CD8-positive, alpha-beta memory T cell (primary cell): ENCODE results near the gene PALLD. TPM values are rescaled to one million over a fixed set of nuclear protein-coding genes. Genes with fewer than 3 reads are reported as not detected.
A peak's percentile ranks its signal among the peaks of the same experiment; 100 is the strongest.

Experiments
- CTCF ChIA-PET: fragments of 350-600 bp; sonication (Branson Sonifier 250); formaldehyde crosslinking; loops from one replicate; lab custom pipeline; 2021; ENCODE audit warnings: antibody characterized with exemption; lab: Charles Lee
- POLR2A ChIA-PET: fragments of 350-600 bp; sonication (Branson Sonifier 250); formaldehyde crosslinking; loops from one replicate; lab custom pipeline; 2021; ENCODE audit warnings: antibody characterized with exemption; lab: Charles Lee
- DNase-seq, 5 donors: peaks; one replicate each; pipeline versions ENCODE4 v3.0.0 to v3.0.0-alpha.2; 2020 to 2022; ENCODE audit warnings: mixed read lengths in 1 of 5
- H3K27ac ChIP-seq: one replicate; pipeline ENCODE4 v1.7.0; 2013; ENCODE audit warnings: low read depth, mild to moderate bottlenecking, low read length, moderate library complexity
- H3K27me3 ChIP-seq: 2 replicates; pipeline ENCODE4 v1.7.0; 2013; ENCODE audit warnings: low read length, mild to moderate bottlenecking; ENCODE audit not compliant: insufficient read depth, poor library complexity, severe bottlenecking
- H3K36me3 ChIP-seq: 2 replicates; pipeline ENCODE4 v1.7.0; 2013; ENCODE audit warnings: mild to moderate bottlenecking, low read length, moderate library complexity; ENCODE audit not compliant: insufficient read depth
- H3K4me1 ChIP-seq: 2 replicates; pipeline ENCODE4 v1.7.0; 2013; ENCODE audit warnings: mild to moderate bottlenecking, low read length, moderate library complexity; ENCODE audit not compliant: insufficient read depth
- H3K4me3 ChIP-seq: 2 replicates; pipeline ENCODE4 v1.7.0; 2013; ENCODE audit warnings: mild to moderate bottlenecking, low read length
- H3K9me3 ChIP-seq: 2 replicates; pipeline ENCODE4 v1.7.0; 2013; ENCODE audit warnings: mild to moderate bottlenecking, low read length
- H3K27ac Mint-ChIP-seq, 8 donors: one replicate each; pipeline ENCODE4 v1.8.0; 2020 to 2021; ENCODE audit warnings: mixed read lengths in 8 of 8, mild to moderate bottlenecking in 6 of 8, inconsistent platforms in 3 of 8, moderate library complexity in 3 of 8
- H3K27me3 Mint-ChIP-seq, 2 donors: one replicate each; pipeline ENCODE4 v1.8.0; 2020 to 2021; ENCODE audit warnings: mixed read lengths in 2 of 2, mild to moderate bottlenecking in 1 of 2, moderate library complexity in 1 of 2
- H3K36me3 Mint-ChIP-seq, 3 donors: one replicate each; pipeline ENCODE4 v1.8.0; 2020 to 2021; ENCODE audit warnings: mixed read lengths in 3 of 3, inconsistent platforms in 1 of 3, mild to moderate bottlenecking in 1 of 3
- H3K4me1 Mint-ChIP-seq, 3 donors: one replicate each; pipeline ENCODE4 v1.8.0; 2020 to 2021; ENCODE audit warnings: mixed read lengths in 3 of 3, inconsistent platforms in 1 of 3, mild to moderate bottlenecking in 1 of 3
- H3K4me3 Mint-ChIP-seq, 7 donors: one replicate each; pipeline ENCODE4 v1.8.0; 2020 to 2021; ENCODE audit warnings: mixed read lengths in 7 of 7, mild to moderate bottlenecking in 6 of 7, moderate library complexity in 4 of 7, inconsistent platforms in 2 of 7
- H3K9me3 Mint-ChIP-seq, 5 donors: one replicate each; pipeline ENCODE4 v1.8.0; 2020 to 2022; ENCODE audit warnings: mixed read lengths in 5 of 5, mild to moderate bottlenecking in 3 of 5, moderate library complexity in 2 of 5, inconsistent platforms in 1 of 5
- polyA plus RNA-seq: library from polyadenylated mRNA; unstranded; fragments of 300-500 nt; fragmentation: Illumina TruSeq; gene quantifications from one replicate; pipeline ENCODE4 v1.2.3, GENCODE V29; 2021
- total RNA-seq, 2 experiments: library from RNA; stranded (reverse); gene quantifications; one replicate each; pipeline ENCODE4 v1.2.3, GENCODE V29; 2021

Gene PALLD
- total and polyA plus RNA-seq, 3 experiments from 2014 or later, result 0.35 to 0.97 (median 0.47) TPM

GRCh38 chr4:168472920-168473319 lies 23.9 kb upstream of the PALLD start:
- Histone ChIP-seq H3K4me3 (no peak overlapping the region), H3K9me3 (no peaks in the 10 kb centered on the region), H3K27ac (no peak overlapping the region), H3K4me1 (peaks cover 15% of the 10 kb centered on the region), H3K27me3 (no peaks in the 10 kb centered on the region), H3K36me3 (peaks cover 15% of the 10 kb centered on the region)
- Mint-ChIP-seq H3K27ac (peak overlapping the region in 4 of 8 donors; percentile 40 to 87 (median 69)), H3K36me3 (peaks cover 14 to 57% (median 20%) of the 10 kb centered on the region in 3 donors), H3K27me3 (no peaks in the 10 kb centered on the region), H3K4me1 (peaks cover 41 to 53% (median 53%) of the 10 kb centered on the region in 3 donors), H3K4me3 (peak overlapping the region in 3 of 7 donors; percentile 3 to 36 (median 5)), H3K9me3 (no peaks in the 10 kb centered on the region)
- DNase-seq, result no peak
- CTCF ChIA-PET, result no interaction called here
- POLR2A ChIA-PET, result no interaction called here

GRCh38 chr4:168474660-168475320 lies 22.1 kb upstream of the PALLD start:
- H3K36me3 Mint-ChIP-seq, result peaks cover 11 to 47% (median 20%) of the 10 kb centered on the region in 3 donors
- H3K27ac Mint-ChIP-seq, result peak overlapping the region in 4 of 8 donors; percentile 21 to 73 (median 48)
- no peaks in the 10 kb centered on the region for H3K27me3 Mint-ChIP-seq
- H3K4me3 ChIP-seq, result no peak overlapping the region
- peaks cover 28% of the 10 kb centered on the region for H3K4me1 ChIP-seq
- ChIA-PET POLR2A (no interaction called here), CTCF (no interaction called here)
- DNase-seq, result no peak
- H3K9me3 ChIP-seq, result no peaks in the 10 kb centered on the region
- H3K4me1 Mint-ChIP-seq, result peaks cover 54 to 67% (median 67%) of the 10 kb centered on the region in 3 donors
- H3K27me3 ChIP-seq, result no peaks in the 10 kb centered on the region
- H3K36me3 ChIP-seq, result peaks cover 15% of the 10 kb centered on the region
- no peak overlapping the region for H3K27ac ChIP-seq
- peak overlapping the region in 1 of 7 donors; percentile 6 for H3K4me3 Mint-ChIP-seq
- H3K9me3 Mint-ChIP-seq, result no peaks in the 10 kb centered on the region

DNA sequence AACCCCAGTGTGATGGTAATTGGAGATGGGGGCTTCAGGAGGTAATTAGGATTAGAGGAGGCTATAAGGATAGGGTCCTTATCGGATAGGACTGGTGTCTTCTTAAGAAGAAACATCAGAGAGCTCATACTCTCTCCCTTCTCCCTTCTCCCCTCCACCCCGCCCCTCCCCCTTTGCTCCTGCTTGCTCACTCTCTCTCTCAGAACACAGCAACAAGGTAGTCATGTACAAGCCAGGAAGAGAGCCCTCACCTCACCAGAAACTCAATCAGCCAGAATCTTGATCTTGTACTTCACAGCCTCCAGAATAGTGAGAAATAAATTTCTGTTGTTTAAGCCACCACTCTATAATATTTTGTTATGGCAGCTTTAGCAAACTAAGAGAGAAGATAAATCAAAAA lies 21.1 kb upstream of the PALLD start:
- Histone ChIP-seq H3K9me3 (no peaks in the 10 kb centered on the region), H3K4me3 (no peak overlapping the region), H3K27me3 (no peaks in the 10 kb centered on the region), H3K36me3 (peaks cover 10% of the 10 kb centered on the region), H3K27ac (no peak overlapping the region), H3K4me1 (peaks cover 28% of the 10 kb centered on the region)
- peaks cover 4 to 47% (median 13%) of the 10 kb centered on the region in 3 donors for H3K36me3 Mint-ChIP-seq
- H3K27ac Mint-ChIP-seq, result peak overlapping the region in 1 of 8 donors; percentile 21
- no peaks in the 10 kb centered on the region for H3K27me3 Mint-ChIP-seq
- ChIA-PET POLR2A (interaction anchor here (0.6 kb wide), 1 partner anchor 19 kb away, joined by 3 read pairs; no protein-coding TSS in a partner anchor), CTCF (no interaction called here)
- H3K9me3 Mint-ChIP-seq, result no peaks in the 10 kb centered on the region
- H3K4me3 Mint-ChIP-seq, result peak overlapping the region in 1 of 7 donors; percentile 29
- H3K4me1 Mint-ChIP-seq, result peaks cover 58 to 76% (median 74%) of the 10 kb centered on the region in 3 donors
- no peak for DNase-seq

DNA sequence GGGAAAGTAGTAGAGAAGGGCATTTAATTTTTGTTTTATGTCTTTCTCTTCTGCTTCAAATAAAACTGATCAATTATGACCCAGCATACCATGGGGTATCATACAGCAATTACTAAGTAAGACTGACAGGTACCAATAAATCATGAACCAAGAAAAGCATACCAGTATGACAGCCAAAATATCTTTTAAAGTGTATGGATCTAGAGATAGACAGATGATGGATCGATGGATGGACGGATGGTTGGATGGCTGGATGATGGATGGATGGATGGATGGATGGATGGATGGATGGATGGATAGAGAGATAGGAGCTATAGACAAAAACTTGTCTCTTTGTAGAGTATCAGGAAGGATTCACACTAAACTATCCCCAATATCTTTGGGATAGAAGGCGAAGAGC lies 18.0 kb upstream of the PALLD start:
- ChIA-PET POLR2A (interaction anchor here (0.8 kb wide), 1 partner anchor 62 kb away, joined by 7 read pairs; no protein-coding TSS in a partner anchor), CTCF (interaction anchor here (1.1 to 2.3 kb wide), 2 partner anchors 33 to 35 kb away, joined by 4 to 9 read pairs; no protein-coding TSS in a partner anchor)
- peaks cover 46% of the 10 kb centered on the region for H3K4me1 ChIP-seq
- H3K4me3 ChIP-seq, result no peak overlapping the region
- H3K27me3 Mint-ChIP-seq, result no peaks in the 10 kb centered on the region
- no peak overlapping the region for H3K27ac ChIP-seq
- peaks cover 63 to 86% (median 81%) of the 10 kb centered on the region in 3 donors for H3K4me1 Mint-ChIP-seq
- DNase-seq, result no peak
- peak overlapping the region; percentile 94 to 99 (median 97) for H3K4me3 Mint-ChIP-seq
- H3K9me3 Mint-ChIP-seq, result no peaks in the 10 kb centered on the region
- H3K36me3 ChIP-seq, result no peaks in the 10 kb centered on the region
- peaks cover 0 to 22% (median 5%) of the 10 kb centered on the region in 3 donors for H3K36me3 Mint-ChIP-seq
- H3K9me3 ChIP-seq, result no peaks in the 10 kb centered on the region
- H3K27me3 ChIP-seq, result no peaks in the 10 kb centered on the region
- peak overlapping the region; percentile 10 to 94 (median 80) for H3K27ac Mint-ChIP-seq

DNA sequence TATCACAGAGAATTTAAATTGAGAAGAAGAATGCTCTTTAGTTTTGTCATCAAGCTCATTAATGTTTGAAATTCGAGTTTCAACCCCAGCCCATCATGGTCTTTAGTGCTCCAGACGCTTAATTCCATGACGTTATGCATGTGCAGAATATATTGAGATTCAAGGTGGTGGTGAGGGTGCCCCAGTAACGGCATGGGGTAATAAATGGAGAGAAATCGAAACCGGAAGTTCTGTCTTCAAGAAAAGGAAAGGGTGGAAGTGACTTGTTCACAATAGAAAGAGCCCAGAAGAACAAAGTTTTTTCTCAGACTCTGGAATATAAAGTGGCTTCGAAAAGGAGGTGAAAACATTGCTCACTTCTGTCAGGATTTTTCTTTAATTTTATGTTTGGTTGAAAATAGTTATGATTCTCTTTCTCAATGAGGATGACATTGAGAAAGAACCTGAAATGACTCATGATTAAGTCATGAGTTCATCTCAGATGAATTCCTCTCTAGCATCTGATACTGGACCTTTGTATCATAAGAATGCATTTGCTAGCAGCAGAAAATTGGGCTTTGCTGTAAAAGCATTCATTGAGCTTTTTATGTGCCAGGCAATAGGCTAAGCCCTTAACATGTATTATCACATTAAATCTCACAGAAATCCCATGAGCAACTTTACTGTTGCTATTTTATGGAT lies 15.8 kb upstream of the PALLD start:
- Histone ChIP-seq H3K27ac (peak overlapping the region; percentile 96), H3K36me3 (no peaks in the 10 kb centered on the region), H3K9me3 (no peaks in the 10 kb centered on the region), H3K4me3 (peak overlapping the region; percentile 97), H3K4me1 (peaks cover 40% of the 10 kb centered on the region), H3K27me3 (no peaks in the 10 kb centered on the region)
- POLR2A ChIA-PET, result interaction anchor here (2.6 kb wide), 1 partner anchor 163 kb away, joined by 12 read pairs; the partner anchor contains the start of gene DDX60
- Mint-ChIP-seq H3K4me3 (peak overlapping the region; percentile 94 to 99 (median 97)), H3K4me1 (peaks cover 47 to 64% (median 59%) of the 10 kb centered on the region in 3 donors), H3K27ac (peak overlapping the region; percentile 94 to 100 (median 98)), H3K27me3 (no peaks in the 10 kb centered on the region), H3K36me3 (peaks cover 0 to 16% (median 11%) of the 10 kb centered on the region in 3 donors), H3K9me3 (no peaks in the 10 kb centered on the region)
- DNase-seq, result peak; percentile 22 to 79 (median 77)
- CTCF ChIA-PET, result no interaction called here

GRCh38 chr4:168483811-168484210 lies 13.0 kb upstream of the PALLD start:
- ChIA-PET POLR2A (no interaction called here), CTCF (no interaction called here)
- Mint-ChIP-seq H3K4me1 (peaks cover 26 to 36% (median 33%) of the 10 kb centered on the region in 3 donors), H3K36me3 (peaks cover 0 to 13% (median 11%) of the 10 kb centered on the region in 3 donors), H3K9me3 (no peaks in the 10 kb centered on the region), H3K27ac (no peak overlapping the region), H3K27me3 (peaks cover 5% of the 10 kb centered on the region in 2 donors), H3K4me3 (no peak overlapping the region)
- Histone ChIP-seq H3K27ac (no peak overlapping the region), H3K27me3 (no peaks in the 10 kb centered on the region), H3K4me1 (peaks cover 25% of the 10 kb centered on the region), H3K9me3 (no peaks in the 10 kb centered on the region), H3K36me3 (no peaks in the 10 kb centered on the region), H3K4me3 (no peak overlapping the region)
- no peak for DNase-seq

DNA sequence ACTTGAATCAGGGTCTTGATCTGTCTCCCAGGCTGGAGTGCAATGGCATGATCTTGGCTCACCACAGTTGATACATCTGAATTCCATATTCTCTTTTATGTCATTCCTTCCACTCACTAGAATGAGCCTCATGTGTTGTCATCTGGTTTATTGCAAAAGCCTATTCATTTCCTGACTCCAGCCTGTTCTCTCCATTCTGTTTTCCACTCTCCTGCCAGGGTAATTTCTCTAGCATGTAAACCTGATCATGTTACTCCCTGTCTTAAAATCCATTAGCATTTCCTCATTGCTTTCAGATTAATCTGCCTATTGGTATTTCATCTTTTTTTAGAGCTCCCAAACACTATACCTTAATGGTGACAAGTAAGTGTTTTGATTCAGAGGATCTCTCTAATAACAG lies 12.2 kb upstream of the PALLD start:
- H3K4me3 ChIP-seq, result no peak overlapping the region
- DNase-seq, result no peak
- POLR2A ChIA-PET, result no interaction called here
- Mint-ChIP-seq H3K36me3 (peaks cover 0 to 11% (median 11%) of the 10 kb centered on the region in 3 donors), H3K27ac (peak overlapping the region in 2 of 8 donors; percentile 17 to 43), H3K4me3 (peak overlapping the region in 1 of 7 donors; percentile 73), H3K27me3 (peaks cover 5 to 8% of the 10 kb centered on the region in 2 donors), H3K9me3 (no peaks in the 10 kb centered on the region), H3K4me1 (peaks cover 20 to 31% (median 28%) of the 10 kb centered on the region in 3 donors)
- no peaks in the 10 kb centered on the region for H3K27me3 ChIP-seq
- no peaks in the 10 kb centered on the region for H3K9me3 ChIP-seq
- no peak overlapping the region for H3K27ac ChIP-seq
- H3K36me3 ChIP-seq, result no peaks in the 10 kb centered on the region
- CTCF ChIA-PET, result no interaction called here
- peaks cover 18% of the 10 kb centered on the region for H3K4me1 ChIP-seq
